Smooth muscle cell (in vitro differentiated cells): ENCODE measurements around the gene MNDA. TPM values are rescaled to one million over a fixed set of nuclear protein-coding genes. Genes with fewer than 3 reads are reported as not detected.

Source experiments
- DNase-seq: peaks from one replicate; lab custom pipeline; 2025; ENCODE audit not compliant: unreplicated experiment; lab: John Stamatoyannopoulos, UW
- H2AFZ ChIP-seq: fragments of 200-600 bp; sonication (generic); 2 replicates; pipeline ENCODE4 v1.6.0; 2016; ENCODE audit warnings: antibody characterized with exemption, low read depth, mild to moderate bottlenecking
- H3F3A ChIP-seq: fragments of 200-600 bp; sonication (generic); 2 replicates; pipeline ENCODE4 v1.6.0; 2017; ENCODE audit warnings: antibody characterized with exemption, low read depth
- H3K27ac ChIP-seq: fragments of 200-600 bp; sonication (generic); 2 replicates; pipeline ENCODE4 v1.5.1; 2016; ENCODE audit warnings: low read depth, mild to moderate bottlenecking
- H3K27me3 ChIP-seq: fragments of 200-600 bp; sonication (generic); 2 replicates; pipeline ENCODE4 v1.6.1; 2016; ENCODE audit warnings: low read depth, mild to moderate bottlenecking
- H3K36me3 ChIP-seq: fragments of 200-600 bp; sonication (generic); 2 replicates; pipeline ENCODE4 v1.5.1; 2016; ENCODE audit warnings: low read depth
- H3K4me1 ChIP-seq: fragments of 200-600 bp; sonication (generic); 2 replicates; pipeline ENCODE4 v1.5.1; 2016; ENCODE audit warnings: low read depth
- H3K4me2 ChIP-seq: fragments of 200-600 bp; sonication (generic); 2 replicates; pipeline ENCODE4 v1.6.0; 2016; ENCODE audit warnings: mild to moderate bottlenecking
- H3K4me3 ChIP-seq: fragments of 200-600 bp; sonication (generic); 2 replicates; pipeline ENCODE4 v1.5.1; 2016; ENCODE audit warnings: mild to moderate bottlenecking
- H3K79me2 ChIP-seq: fragments of 200-600 bp; sonication (generic); 2 replicates; pipeline ENCODE4 v1.6.0; 2016; ENCODE audit warnings: low read depth, mild to moderate bottlenecking
- H3K9ac ChIP-seq: fragments of 200-600 bp; sonication (generic); 2 replicates; pipeline ENCODE4 v1.6.0; 2016; ENCODE audit warnings: low read depth
- H3K9me3 ChIP-seq: fragments of 200-600 bp; sonication (generic); replicated peaks from 2 replicates; pipeline ENCODE4 v1.5.1; 2016; ENCODE audit warnings: low read depth
- H4K20me1 ChIP-seq: fragments of 200-600 bp; sonication (generic); 2 replicates; pipeline ENCODE4 v1.6.0; 2016; ENCODE audit warnings: low read depth
- WGBS: methylation state at CpG from one replicate; pipeline ENCODE4 v1.1.7; 2016; ENCODE audit warnings: low lambda C conversion rate; 5-methylcytosine and 5-hydroxymethylcytosine counted together
- polyA plus RNA-seq: library from polyadenylated mRNA; unstranded; fragments of >200 nt; fragmentation: Nextera tagmentation; extraction: Ambion mirVana; gene quantifications from 2 replicates; pipeline ENCODE4 v1.2.1, GENCODE V29; 2016
- total RNA-seq: library from RNA; depleted of rRNA; stranded (reverse); fragments of >200 nt; gene quantifications from 2 replicates; pipeline ENCODE4 v1.2.3, GENCODE V29; 2014
- TF ChIP-seq, protein P1 (sequence below): fragments of 200-600 bp; sonication (generic); IDR thresholded peaks from 2 replicates; pipeline ENCODE4 v1.5.1; 2017; ENCODE audit warnings: borderline replicate concordance, mild to moderate bottlenecking, antibody characterized with exemption; ENCODE audit not compliant: insufficient read depth, poor library complexity, severe bottlenecking

MNDA gene
- total and polyA plus RNA-seq, 2 experiments from 2014 or later = 0.09 to 0.39 TPM

DNA sequence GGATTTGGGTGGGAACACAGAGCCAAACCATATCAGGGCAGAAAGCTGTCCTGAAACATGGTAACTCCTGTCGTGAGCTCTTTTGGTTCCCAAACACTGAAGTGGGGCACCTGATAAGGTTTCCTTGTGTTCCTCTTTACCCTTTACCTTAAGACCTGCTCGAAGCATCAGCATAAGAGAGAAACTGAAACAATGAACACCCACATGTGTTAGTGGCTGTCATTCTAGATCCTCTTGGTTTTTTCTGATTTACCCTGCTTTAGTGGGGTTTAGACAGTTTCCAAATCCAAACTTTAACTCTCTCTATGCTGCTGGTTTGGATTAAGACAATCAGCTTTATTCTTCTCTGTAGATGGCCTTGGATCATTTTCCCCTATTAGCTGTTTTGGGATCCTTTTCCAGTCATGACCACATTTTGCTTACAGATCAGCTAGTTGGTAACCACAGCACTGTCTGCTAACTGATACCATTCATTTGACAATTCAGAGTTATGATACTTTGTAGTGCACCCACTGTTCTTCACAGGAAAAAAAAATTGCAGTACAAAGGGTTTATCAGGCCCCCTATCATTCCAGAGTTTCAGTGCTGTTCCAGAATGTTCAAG, 975 bp upstream of the MNDA start:
- Histone ChIP-seq H3K9me3 (no peaks in the 10 kb centered on the region), H2AFZ (no peak overlapping the region), H4K20me1 (no peaks in the 10 kb centered on the region), H3K36me3 (no peaks in the 10 kb centered on the region), H3F3A (no peaks in the 10 kb centered on the region), H3K9ac (no peak overlapping the region), H3K27ac (no peak overlapping the region), H3K4me3 (no peak overlapping the region), H3K4me1 (no peaks in the 10 kb centered on the region), H3K4me2 (no peak overlapping the region), H3K79me2 (no peaks in the 10 kb centered on the region), H3K27me3 (no peaks in the 10 kb centered on the region)
- no peak for DNase-seq
- TF ChIP-seq, protein P1, sequence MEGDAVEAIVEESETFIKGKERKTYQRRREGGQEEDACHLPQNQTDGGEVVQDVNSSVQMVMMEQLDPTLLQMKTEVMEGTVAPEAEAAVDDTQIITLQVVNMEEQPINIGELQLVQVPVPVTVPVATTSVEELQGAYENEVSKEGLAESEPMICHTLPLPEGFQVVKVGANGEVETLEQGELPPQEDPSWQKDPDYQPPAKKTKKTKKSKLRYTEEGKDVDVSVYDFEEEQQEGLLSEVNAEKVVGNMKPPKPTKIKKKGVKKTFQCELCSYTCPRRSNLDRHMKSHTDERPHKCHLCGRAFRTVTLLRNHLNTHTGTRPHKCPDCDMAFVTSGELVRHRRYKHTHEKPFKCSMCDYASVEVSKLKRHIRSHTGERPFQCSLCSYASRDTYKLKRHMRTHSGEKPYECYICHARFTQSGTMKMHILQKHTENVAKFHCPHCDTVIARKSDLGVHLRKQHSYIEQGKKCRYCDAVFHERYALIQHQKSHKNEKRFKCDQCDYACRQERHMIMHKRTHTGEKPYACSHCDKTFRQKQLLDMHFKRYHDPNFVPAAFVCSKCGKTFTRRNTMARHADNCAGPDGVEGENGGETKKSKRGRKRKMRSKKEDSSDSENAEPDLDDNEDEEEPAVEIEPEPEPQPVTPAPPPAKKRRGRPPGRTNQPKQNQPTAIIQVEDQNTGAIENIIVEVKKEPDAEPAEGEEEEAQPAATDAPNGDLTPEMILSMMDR = no peak
- WGBS = 82% methylated on average over 2 of the region's 2 CpGs

DNA sequence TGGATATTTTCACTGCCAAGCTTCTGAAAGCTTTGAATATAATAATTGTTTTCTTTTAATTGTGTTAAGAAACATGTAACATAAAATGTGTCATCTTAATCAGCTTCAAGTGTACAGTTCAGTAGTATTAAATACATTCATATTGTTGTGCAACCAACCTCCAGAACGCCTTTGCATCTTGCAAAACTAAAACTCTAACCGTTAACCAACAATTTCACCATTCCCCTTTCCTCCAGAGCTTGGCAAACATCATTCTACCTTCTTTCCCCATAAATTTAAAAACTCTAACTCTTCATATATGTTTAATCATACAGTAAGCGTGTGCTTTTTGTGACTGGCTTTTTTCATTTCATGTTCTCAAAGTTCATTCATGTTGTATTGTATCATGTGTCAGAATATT, 2.1 kb downstream of the MNDA start:
- WGBS = 83% methylated on average over 3 of the region's 3 CpGs
- no peak overlapping the region for H3K4me2 ChIP-seq
- no peaks in the 10 kb centered on the region for H3K27me3 ChIP-seq
- no peaks in the 10 kb centered on the region for H3F3A ChIP-seq
- H4K20me1 ChIP-seq = no peaks in the 10 kb centered on the region
- H3K4me3 ChIP-seq = no peak overlapping the region
- no peaks in the 10 kb centered on the region for H3K9me3 ChIP-seq
- H2AFZ ChIP-seq = no peak overlapping the region
- H3K9ac ChIP-seq = no peak overlapping the region
- no peaks in the 10 kb centered on the region for H3K36me3 ChIP-seq
- DNase-seq = no peak
- no peaks in the 10 kb centered on the region for H3K4me1 ChIP-seq
- TF ChIP-seq, protein P1 = no peak
- no peak overlapping the region for H3K27ac ChIP-seq
- no peaks in the 10 kb centered on the region for H3K79me2 ChIP-seq

DNA sequence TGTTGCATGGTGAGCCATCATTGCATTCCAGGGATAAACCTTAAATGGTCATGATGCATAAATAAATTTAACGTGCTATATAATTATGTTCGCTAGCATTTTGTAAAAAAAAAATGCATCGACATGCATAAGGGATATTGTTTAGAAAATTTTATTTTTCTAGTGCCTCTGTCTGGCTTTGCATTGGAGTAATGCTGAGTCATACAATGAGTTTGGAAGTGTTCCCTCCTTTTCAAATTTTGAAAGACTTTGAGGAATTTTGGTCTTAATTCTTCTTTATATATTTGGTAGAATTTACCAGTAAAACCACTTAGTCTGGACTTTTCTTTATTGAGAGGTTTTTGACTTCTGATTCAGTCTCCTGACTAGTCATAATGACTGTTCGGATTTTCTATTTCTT, 4.9 kb downstream of the MNDA start:
- H3F3A ChIP-seq = no peaks in the 10 kb centered on the region
- 92% methylated on average over 4 of the region's 4 CpGs for WGBS
- H3K27me3 ChIP-seq = no peaks in the 10 kb centered on the region
- no peak overlapping the region for H3K4me3 ChIP-seq
- no peaks in the 10 kb centered on the region for H3K36me3 ChIP-seq
- no peaks in the 10 kb centered on the region for H4K20me1 ChIP-seq
- DNase-seq = no peak
- H2AFZ ChIP-seq = no peak overlapping the region
- TF ChIP-seq, protein P1 = no peak
- H3K9ac ChIP-seq = no peak overlapping the region
- no peaks in the 10 kb centered on the region for H3K79me2 ChIP-seq
- H3K4me1 ChIP-seq = no peaks in the 10 kb centered on the region
- no peak overlapping the region for H3K27ac ChIP-seq
- H3K4me2 ChIP-seq = no peak overlapping the region
- no peaks in the 10 kb centered on the region for H3K9me3 ChIP-seq

DNA sequence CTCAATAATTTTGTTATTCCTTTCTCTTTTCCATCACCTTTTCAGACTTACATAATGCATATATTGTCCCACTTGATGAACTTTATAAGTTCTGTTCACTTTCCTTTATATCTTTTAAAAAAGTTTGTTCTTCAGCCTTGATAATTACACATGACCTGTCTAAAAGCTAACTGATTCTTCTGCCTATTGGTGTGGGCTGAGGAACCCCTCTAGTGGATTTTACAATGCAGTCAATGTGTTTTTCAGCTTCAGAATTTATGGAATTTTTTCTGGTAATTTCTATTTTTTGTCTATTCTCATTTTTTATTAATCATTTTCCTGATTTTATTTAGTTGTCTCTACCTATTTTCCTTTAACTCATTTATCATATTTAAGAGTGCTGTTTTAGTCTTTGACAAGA, 7.5 kb downstream of the MNDA start:
- TF ChIP-seq, protein P1 = no peak
- Histone ChIP-seq H3K36me3 (no peaks in the 10 kb centered on the region), H3K27me3 (no peaks in the 10 kb centered on the region), H3K9me3 (no peaks in the 10 kb centered on the region), H3K9ac (no peak overlapping the region), H3F3A (no peaks in the 10 kb centered on the region), H3K79me2 (no peaks in the 10 kb centered on the region), H3K4me2 (no peak overlapping the region), H3K4me1 (no peaks in the 10 kb centered on the region), H3K27ac (no peak overlapping the region), H4K20me1 (no peaks in the 10 kb centered on the region), H2AFZ (no peak overlapping the region), H3K4me3 (no peak overlapping the region)
- DNase-seq = no peak
